RCC 7860 (cell line): ENCODE data around the gene CEBPZOS.

ENCODE experiments used
- DNase-seq: peaks from one replicate; pipeline ENCODE4 v3.0.0-alpha.2; 2015; ENCODE audit warnings: low spot score
- FAIRE-seq: peaks from 2 replicates; lab custom pipeline; 2012; peaks lifted over from hg19 to GRCh38; lab: Jason Lieb, UNC

CEBPZOS gene

DNA sequence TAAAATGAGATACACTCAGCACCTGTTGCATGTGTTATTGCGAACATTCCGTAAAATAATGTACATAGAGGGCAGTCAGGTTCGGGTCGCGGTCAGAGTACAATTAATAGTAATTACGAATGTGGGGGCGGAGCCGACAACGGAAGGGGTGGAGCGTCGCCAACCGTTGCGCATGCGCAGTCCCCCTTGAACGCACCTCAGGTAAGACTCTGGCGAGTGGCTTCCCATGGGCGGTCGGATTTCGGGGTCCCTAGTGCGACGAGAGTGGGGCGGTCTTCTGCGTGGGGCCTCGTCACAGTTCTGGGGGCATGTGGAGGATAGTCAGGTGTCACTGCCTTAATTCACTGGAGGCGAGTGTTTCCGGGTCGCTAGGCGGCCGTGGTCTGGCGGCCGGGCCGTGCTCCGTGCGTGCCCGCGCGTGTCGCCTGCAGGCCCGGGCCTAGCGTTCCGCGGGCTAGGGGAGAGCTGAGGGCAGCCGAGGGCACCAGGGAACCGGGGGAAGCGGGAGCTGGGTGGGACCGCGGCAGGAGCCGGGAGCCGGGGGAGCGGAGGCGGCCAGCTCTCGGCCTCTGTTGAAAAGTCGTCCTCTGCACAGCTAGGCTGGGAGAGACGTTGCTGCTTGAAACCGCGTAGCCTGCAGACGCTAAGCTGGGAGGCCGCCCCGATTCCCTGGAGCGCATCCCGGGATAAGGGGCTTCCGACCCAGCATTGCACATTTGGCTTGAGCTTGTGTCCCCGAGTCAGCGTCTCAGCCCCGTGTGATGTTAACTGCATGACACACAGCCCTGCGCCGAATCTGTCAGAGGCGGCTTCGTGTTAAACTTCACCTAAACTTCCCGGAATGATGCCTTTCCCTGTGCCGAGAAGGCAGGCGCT, at the start of gene CEBPZOS:
Gene CEBPZOS, plus strand, starts transcription at position 177 of the 876 bp plus-strand sequence. CDS start 3,209 bp downstream, outside the sequence.
- DNase-seq, result peak; percentile 70
- no peak for FAIRE-seq

DNA sequence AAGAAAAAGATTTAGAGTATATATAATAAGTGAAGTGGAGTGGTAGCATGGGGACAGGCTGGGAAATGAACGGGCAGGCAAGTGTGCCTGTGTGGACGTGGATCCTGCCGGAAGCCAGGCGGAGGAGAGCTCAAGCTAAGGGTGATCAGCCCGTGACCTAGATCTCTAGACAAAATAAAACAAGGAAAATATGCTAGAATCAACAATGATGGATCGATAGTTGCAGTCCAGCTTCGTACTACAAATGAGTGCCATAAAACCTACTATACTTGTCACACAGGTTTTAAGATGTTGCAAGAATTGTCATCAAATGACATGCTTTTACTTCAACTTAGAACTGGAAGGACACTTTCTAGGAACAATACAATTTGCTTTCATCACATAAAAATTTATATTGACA, 48.0 kb upstream of the CEBPZOS start:
- FAIRE-seq, result no peak

DNA sequence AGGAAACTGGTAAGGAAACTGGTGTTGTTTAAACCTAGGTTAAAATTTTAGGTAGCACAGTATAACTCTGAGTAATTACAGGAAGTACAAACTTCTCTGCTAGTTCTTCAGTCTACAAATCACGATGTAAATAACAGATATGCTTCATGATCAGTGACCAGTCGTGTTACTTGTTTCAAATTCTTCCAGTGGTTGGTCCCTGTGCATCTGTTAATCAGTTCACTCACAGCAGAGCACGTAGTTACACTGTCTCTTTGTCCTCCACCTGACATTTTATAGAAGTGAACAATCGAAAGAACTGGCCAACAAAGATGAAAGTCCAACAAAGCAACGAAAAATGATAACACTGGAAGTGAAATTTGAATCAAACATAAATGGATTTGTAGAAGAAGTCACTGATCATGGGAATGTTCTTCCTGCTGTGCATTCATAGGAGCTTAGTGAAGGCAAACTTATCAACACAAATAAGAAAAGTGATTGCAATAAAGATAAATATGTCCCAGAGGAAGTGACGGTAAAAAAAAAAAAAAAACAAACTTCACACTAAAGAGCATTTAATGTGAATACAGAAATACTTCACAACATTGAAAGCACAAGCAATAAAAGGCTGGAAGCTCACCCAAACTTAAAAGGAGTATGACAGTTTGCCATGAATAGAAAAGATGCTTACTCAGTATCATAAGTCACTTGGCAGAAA, 46.5 kb upstream of the CEBPZOS start:
- no peak for FAIRE-seq
- DNase-seq, result no peak

More for the DNA sequence above, 48.0 kb upstream of the CEBPZOS start:
- no peak for DNase-seq

DNA sequence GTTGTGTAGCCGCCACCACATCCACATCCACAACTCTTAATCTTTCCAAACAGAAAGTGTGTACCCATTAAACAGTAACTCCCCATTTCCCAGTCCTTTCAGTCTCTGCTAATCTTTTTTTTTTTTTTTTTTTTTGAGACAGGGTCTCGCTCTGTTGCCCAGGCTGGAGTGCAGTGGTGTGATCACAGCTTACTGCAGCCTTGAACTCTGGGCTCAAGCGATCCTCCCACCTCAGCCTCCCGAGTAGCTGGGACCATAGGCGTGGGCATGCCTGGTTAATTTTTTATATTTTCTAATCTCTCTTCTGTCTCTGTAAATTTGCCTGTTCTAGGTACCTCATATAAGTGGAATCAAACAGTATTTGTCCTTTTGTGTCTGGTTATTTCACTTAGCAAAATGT, 43.1 kb upstream of the CEBPZOS start:
- no peak for FAIRE-seq
- DNase-seq, result no peak

DNA sequence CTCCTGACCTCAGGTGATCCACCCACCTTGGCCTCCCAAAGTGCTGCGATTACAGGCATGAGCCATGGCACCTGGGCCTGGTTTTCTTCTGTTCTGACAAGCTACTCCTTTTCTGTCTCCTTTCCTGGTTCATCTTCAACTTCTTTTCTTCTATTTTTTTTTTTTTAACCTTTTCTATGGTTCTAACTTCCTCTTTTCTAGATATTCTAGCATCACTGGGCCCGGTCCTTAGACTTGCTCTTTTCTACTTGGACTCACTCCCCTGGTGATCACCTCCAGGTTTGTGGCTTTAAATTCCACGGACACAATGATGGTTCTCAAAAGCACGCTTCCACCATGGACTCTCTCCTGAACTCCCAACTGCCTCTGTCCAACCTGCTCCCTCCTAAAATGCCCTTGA, 41.5 kb upstream of the CEBPZOS start:
- FAIRE-seq, result no peak
- DNase-seq, result no peak

DNA sequence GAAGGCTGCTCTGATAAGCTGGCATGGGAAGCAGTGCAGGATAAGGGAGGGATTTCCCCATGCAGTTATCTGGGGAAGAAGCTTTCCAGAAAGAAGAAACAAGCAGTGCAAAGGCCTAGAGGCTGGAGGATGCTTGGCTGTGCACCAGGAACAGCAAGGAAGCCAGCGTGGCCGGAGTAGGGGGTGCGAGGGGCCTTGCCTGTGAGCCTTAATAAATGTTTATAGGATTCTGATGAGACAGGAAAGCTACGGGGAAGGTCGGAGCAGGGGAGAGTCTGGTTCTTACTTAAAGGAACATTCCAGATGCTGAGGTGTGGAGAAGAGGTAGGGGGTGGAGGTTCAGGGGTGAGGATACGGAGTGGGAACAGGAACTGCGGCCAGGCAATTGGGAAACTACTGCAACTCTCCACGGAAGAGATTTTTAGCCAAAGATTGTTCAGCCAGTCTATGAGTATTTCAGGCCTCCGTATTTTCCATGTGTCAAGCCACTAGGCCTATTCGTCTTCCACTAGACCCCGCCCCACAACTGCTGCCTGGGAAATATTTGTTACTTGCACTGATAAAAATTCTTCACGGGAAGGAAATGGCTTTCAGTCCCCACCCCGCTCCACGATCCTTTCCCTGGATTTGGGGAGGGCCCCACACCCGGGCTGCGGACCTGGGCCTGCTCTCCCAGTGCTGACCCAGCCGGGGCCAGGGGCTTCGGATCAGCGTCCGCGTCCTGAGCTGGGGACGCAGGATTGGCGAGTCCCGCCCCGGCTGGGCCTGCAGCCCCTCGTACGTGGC, 40.0 kb upstream of the CEBPZOS start:
- no peak for DNase-seq
- FAIRE-seq, result no peak

DNA sequence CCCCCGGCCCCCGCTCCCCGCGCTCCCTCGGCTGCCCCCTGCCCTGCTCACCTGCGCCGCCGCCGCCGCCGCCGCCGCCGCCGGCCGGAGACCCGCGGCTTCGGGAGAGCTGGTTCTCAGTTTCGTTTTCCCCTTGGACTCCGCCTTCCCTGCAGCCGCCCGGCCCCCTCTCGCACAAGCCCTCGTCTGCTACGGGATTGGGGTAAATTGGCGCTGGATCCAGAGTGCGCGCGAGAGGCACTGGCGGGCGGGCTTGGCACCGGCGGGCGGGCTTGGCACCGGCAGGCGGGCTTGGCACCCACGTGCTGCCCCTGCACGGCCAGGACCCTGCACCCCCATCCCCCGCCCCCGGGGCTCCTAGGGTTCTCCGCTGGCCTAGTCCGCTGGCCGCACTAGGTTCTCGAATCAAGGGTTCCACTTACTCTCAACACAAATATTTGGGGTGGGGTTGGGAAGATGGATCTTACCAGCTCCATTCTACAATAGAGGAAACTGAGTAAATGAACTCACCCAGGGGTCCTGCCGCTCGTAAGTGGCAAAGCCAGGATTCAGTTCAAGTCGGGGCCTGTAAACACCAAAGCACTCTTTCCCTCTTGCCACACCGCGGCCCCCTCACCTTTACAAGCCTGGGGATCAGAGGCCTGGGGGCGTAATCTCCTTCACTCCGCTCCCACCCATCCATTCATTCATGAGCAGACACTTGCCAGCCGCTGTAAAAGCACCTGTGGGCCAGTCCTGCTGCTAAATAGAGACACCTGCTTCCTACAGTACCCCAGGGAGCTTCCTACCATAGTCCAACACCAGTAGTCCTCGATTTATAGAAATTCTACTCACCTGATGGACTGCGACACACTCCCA, 39.2 kb upstream of the CEBPZOS start, which contains the start of gene EIF2AK2:
Gene EIF2AK2, minus strand, starts transcription at position 124 of the 858 bp plus-strand sequence. CDS start 9,174 bp downstream, outside the sequence.
- FAIRE-seq (no peak), DNase-seq (peak; percentile 80)

DNA sequence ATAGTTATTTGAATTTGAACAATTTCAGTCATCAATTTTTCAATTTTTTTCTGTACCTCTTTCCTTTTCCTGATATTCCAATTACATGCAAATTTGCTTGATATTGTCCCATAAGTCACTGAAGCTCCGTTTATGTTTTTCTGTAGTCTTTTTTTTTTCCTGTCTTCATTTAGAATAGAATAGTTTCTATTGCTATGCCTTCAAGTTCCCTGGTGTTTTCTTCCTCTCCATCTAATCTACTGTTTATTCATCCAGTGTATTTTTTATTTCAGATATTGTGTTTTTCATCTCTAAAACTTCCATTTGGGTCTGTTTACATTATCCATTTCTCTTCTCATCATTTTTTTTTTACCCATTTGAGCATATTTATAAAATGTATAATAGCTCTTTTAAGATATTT, 31.5 kb upstream of the CEBPZOS start:
- DNase-seq, result no peak
- FAIRE-seq, result no peak

DNA sequence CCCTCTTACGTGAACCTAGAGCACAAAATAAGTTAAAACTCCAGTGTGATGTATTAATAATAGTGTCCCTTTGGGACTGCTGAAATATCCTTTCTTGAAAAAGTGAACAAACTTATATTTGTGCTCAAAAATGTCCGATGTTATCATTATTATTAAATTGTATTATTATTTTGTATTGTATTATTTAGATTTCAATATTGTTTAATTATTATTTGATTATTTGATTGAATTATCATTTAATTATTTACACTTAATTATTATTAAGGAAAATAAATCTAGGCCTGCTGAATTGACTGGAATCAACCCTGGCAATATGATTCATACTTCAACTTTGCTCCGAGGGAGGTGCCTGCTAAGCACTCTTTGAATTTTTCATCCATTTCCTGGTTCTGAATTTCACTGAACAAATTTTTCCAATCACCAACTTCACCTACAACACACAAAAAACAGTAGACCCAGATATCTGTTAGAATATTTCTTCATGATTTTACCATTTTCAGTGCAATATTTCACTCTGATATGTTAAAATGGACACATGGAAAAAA, 28.6 kb upstream of the CEBPZOS start:
- DNase-seq (no peak), FAIRE-seq (peak; percentile 78)

DNA sequence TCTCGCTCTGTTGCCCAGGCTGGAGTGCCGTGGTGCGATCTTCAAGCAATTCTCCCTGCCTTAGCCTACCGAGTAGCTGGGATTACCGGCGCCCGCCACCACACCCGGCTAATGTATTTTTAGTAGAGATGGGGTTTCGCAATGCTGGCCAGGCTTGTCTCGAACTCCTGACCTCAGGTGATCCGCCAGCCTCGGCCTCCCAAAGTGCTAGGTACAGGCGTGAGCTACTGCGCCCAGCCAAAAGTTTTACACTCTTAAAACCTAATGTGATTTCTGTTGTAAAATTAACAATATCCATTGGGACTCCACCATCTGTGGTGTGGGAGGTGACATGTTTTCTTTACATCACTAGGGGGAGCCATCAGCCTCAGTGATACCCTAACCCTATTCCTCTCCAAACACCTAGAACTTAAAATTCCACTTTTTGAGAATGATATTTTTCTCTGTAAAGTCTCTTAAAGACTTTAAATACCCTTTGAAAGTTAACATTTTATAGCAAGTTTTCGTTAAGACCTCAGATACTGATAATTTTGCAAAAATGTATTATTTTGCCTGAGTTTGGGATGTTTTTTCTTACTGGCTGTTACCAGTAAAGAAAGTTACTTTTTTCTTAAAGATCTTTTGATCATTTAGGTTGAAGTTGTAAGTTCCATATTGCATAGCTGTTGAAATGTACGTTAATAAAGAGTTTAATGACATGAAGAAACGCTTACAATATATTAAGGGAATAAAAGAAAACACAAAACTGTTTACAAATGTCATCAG, 27.9 kb upstream of the CEBPZOS start:
- peak; percentile 29 for DNase-seq
- no peak for FAIRE-seq

DNA sequence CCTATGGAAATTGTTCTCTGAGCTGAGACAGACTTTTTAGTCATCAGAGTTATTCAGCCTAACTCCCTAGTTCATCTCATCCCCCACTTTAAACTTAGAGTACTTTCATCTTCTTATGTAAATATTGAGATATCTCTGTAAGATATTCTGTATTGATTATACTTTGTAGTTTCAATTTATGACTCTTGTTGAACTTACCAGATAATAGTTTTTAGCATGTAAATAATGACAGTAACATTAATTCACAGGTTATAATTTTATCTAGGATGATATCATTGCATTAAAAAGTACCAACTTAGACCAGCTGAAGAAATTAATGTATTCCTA, 24.7 kb upstream of the CEBPZOS start:
- FAIRE-seq, result no peak

DNA sequence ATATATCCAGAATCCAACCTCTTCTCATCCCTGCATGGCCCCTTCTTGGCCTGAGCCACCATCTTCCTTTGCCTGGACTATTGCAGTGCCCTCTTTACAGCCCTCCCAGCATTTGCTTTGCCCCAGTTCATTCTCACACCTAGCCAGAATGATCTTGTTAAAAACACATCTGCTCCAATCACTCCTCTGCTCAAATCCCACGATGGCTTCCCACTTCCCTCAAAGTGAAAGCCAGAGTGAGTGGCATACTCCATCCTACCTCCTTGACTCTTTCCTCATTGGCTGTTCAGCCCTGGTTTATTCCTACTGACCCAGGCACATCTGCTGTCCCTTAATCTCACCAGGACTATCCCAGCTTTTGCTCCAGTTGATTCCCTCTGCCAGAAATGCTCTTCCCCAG, 22.6 kb upstream of the CEBPZOS start:
- DNase-seq, result no peak
- FAIRE-seq, result no peak

More for the DNA sequence above, 24.7 kb upstream of the CEBPZOS start:
- DNase-seq, result no peak

DNA sequence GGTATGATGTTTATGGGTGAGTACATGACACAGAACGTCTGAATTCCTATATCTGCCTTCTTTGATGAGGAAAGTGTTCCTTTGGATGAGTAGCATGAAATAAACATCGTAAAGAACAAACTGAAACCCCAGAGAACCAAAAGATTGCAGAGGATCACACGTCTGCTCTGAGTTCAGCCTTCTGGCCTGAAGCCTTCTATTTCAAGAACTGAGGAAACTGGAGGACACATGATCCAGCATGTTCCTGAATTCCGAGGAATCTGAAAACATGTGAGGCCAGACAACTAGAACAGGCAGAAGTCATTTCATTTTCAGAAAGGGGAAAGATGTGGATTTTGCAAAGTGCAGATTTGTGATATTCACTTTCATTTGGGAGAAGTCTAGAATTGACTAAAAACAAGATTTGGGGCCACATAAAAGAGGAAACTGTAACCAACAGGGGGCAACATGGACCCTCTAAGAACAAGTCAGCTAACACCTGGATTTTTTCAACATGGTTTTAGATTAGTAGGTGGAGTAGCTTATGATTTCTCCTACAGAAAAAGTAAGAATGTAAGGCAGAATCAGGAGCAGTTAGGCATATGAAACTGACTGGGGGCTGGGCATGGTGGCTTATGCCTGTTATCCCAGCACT, 16.2 kb upstream of the CEBPZOS start:
- FAIRE-seq (no peak), DNase-seq (no peak)

DNA sequence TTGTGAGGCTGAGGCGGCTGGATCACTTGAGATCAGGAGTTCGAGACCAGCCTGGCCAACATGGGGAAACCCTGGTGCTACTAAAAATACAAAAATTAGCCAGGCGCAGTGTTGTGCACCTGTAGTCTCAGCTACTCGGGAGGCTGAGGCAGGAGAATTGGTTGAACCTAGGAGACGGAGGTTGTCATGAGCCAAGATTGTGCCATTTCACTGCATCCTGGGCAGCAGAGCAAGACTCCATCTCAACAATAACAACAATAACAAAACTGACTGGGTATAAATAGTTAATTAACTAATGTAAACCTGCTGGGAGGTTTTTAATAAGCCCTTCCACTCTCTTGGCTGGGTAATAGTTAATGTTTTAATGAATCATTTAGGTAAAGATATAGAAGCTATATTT, 15.7 kb upstream of the CEBPZOS start:
- no peak for FAIRE-seq

DNA sequence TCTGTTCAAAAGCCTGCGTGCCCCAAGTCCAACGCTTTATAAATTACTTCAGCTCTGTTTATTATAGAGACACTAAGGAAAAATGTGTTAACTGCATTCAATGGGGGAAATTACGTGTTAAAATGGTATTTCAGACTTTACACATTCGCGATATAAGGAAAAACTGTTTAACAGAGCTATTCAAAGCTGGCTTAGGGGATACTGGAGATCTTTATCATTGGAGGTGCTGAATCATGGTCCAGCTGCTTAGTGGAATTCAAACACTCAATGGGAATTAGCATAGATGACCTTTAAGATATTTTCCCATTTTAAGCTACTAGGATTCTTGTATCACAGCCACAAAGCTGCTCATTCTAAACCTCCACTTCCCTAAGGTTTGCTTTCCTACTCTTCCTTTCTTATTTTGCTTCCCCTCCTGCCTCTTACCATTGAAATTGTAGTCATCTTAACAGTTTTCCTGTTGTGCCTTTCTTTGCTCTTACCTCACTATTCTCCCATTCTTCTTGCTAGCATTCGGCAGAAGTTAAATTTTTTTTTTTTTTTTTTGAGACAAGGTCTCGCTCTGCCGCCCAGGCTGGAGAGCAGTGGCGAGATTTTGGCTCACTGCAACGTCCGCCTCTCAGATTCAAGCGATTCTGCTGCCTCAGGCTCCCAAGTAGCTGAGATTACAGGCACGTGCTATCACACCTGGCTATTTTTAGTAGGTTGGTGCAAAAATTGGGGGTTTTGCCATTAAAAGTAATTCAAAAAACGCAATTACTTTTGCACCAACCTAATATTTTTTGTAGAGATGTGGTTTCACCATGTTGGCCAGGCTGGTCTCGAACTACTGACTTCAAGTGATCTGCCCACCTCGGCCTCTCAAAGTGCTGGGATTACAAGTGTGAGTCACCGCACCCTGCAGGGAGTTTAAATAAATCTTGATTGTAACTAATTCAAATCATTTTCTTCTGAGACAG, 14.3 kb upstream of the CEBPZOS start:
- DNase-seq (no peak), FAIRE-seq (no peak)

More for the DNA sequence above, 15.7 kb upstream of the CEBPZOS start:
- no peak for DNase-seq

DNA sequence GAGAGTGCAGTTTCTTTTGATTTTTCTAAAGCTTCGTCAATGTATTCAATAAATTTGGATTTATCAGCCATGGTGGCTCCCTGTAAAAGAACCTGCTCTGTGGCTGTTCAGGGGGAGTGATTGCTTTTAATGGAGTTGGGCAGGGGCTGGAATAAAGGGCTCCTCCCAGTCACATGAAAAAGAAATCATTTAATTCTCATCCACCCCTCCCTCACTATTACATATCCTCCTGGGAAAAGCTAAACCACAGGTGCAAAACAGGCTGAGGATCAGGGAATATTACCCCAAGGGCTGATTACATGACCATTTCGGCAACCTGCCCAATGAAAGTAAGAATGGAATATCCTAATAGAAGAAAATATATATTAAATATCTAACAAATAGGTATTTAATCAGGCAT, 7.7 kb upstream of the CEBPZOS start, which contains the start of gene SULT6B1:
Gene SULT6B1, minus strand, starts transcription at position 101 of the 400 bp plus-strand sequence. Its CDS starts 30 bp downstream, at position 71.
- DNase-seq (no peak), FAIRE-seq (no peak)

DNA sequence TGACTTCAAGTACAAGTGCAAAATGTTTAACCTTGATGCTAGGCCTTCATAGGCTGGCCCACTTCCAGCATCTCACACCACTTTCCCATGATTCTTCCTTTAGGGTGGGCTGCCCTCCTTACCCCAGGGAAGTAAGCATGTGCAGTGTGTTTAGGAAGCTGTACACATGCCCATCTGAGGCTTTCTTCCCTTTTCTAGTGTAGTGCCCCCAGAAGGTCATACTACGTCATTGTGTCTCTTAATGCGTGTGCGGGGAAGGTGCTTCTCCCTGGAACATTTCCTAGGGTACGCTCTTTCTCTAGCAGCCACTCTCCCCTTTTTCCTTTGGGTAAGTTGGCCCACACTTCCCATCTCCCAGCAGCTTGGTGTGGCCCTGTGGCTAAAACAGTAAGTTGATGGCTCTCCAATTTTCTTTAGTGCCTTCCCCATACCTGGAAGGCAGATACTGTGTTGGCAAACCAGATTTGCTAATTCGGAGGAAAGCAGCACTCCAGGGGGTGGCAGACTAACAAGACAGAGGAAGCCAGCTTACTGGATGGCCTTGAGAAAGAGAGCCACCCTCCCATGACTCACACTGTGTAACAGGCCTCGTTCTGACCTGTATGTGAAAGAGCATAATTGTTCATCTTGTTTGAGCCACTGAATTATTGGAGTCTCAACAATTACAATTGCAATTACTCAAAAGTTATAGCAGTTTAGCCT, 6.7 kb upstream of the CEBPZOS start:
- DNase-seq (peak; percentile 77), FAIRE-seq (peak; percentile 85)
